HepG2 (cell line): ENCODE results near the gene LRRFIP2.

Experiments used
- CTCF ChIP-seq: sonication (generic); formaldehyde crosslinking; IDR thresholded peaks from 2 replicates; pipeline ENCODE4 v1.5.0; 2020; ENCODE audit warnings: mild to moderate bottlenecking, missing genetic modification reagents, moderate library complexity
- DPF2 ChIP-seq: sonication (generic); formaldehyde crosslinking; IDR thresholded peaks from 2 replicates; pipeline ENCODE4 v1.4.0; 2020; ENCODE audit warnings: mild to moderate bottlenecking, low read depth, missing genetic modification reagents, borderline replicate concordance
- EZH2 ChIP-seq: conservative IDR thresholded peaks from 2 replicates; pipeline ENCODE4 v1.6.1; 2012; ENCODE audit warnings: mild to moderate bottlenecking, low read depth, low read length, moderate library complexity
- HNRNPK ChIP-seq: fragments of 200-400 bp; formaldehyde crosslinking; IDR thresholded peaks from 2 replicates; pipeline ENCODE4 v1.6.1; 2018; ENCODE audit warnings: low read length, low read depth, moderate library complexity, mild to moderate bottlenecking; ENCODE audit not compliant: poor library complexity, severe bottlenecking
- HOMEZ ChIP-seq: IDR thresholded peaks from 2 replicates; pipeline ENCODE4 v1.6.1; 2016; ENCODE audit warnings: low read depth
- IKZF5 ChIP-seq: IDR thresholded peaks from 2 replicates; pipeline ENCODE4 v1.6.1; 2018; ENCODE audit warnings: missing genetic modification reagents, mild to moderate bottlenecking, missing compliant biosample characterization
- MAX ChIP-seq: IDR thresholded peaks from 2 replicates; pipeline ENCODE4 v1.6.1; 2012; ENCODE audit warnings: inconsistent platforms
- MTERF4 ChIP-seq: sonication (generic); formaldehyde crosslinking; IDR thresholded peaks from 2 replicates; pipeline ENCODE4 v1.8.0; 2023; ENCODE audit warnings: mild to moderate bottlenecking, missing genetic modification reagents
- PBX3 ChIP-seq: sonication (generic); formaldehyde crosslinking; IDR thresholded peaks from 2 replicates; pipeline ENCODE4 v1.8.1; 2023; ENCODE audit warnings: missing genetic modification reagents, inconsistent platforms, borderline replicate concordance
- TBL1XR1 ChIP-seq: fragments of 150-350 bp; IDR thresholded peaks from 2 replicates; pipeline ENCODE4 v1.6.1; 2014; ENCODE audit warnings: borderline replicate concordance, low read length; ENCODE audit not compliant: partially characterized antibody
- ZBTB1 ChIP-seq: sonication (generic); formaldehyde crosslinking; IDR thresholded peaks from 2 replicates; pipeline ENCODE4 v1.4.0; 2020; ENCODE audit warnings: missing genetic modification reagents, borderline replicate concordance
- ZFP36 ChIP-seq: fragments of 150-350 bp; IDR thresholded peaks from 2 replicates; pipeline ENCODE4 v1.6.1; 2018; ENCODE audit warnings: borderline replicate concordance, low read length, low read depth; ENCODE audit not compliant: partially characterized antibody
- ZNF121 ChIP-seq: sonication (generic); formaldehyde crosslinking; IDR thresholded peaks from 2 replicates; pipeline ENCODE4 v1.5.0; 2020; ENCODE audit warnings: mild to moderate bottlenecking, missing genetic modification reagents
- ZNF558 ChIP-seq: sonication (generic); formaldehyde crosslinking; IDR thresholded peaks from 2 replicates; pipeline ENCODE4 v1.9.0; 2022; ENCODE audit warnings: mild to moderate bottlenecking, missing genetic modification reagents, borderline replicate concordance

- TF ChIP-seq ZNF121 (CRISPR knock-in tag) (no peak), HNRNPK (no peak), HOMEZ (no peak), PBX3 (CRISPR knock-in tag) (no peak), ZNF558 (CRISPR knock-in tag) (no peak), EZH2 (no peak), DPF2 (no peak), MTERF4 (CRISPR knock-in tag) (no peak), TBL1XR1 (no peak), CTCF (no peak), MAX (no peak), ZFP36 (no peak), IKZF5 (CRISPR knock-in tag) (no peak), ZBTB1 (CRISPR knock-in tag) (no peak)
Measured at GRCh38 chr3:37087870-37088269, 86.5 kb downstream of the LRRFIP2 start.
